Measurements from ENCODE around the gene SPTBN4. TPM values are rescaled to one million over a fixed set of nuclear protein-coding genes. Genes with fewer than 3 reads are reported as not detected.

The SPTBN4 gene
- total and polyA plus RNA-seq, 10 of the 15 experiments (the other 5 are each of a cell fraction or from before 2014, with no cell fraction given), result 0.04 to 1.1 (median 0.34) TPM; not detected in 1

- Histone ChIP-seq H3K9ac (ENCODE audit: control insufficient read depth, insufficient read depth, low read length) (no peak overlapping the region), H3K36me3 (ENCODE audit: control insufficient read depth in 2 of 2, insufficient read depth in 2 of 2, low read length in 1 of 2) (no peaks in the 10 kb centered on the region; a peak in 1 of 4 replicates), H3K79me2 (ENCODE audit: control insufficient read depth, insufficient read depth, low read length) (no peaks in the 10 kb centered on the region), H3K4me1 (ENCODE audit: control insufficient read depth, insufficient read depth, low read length) (0 out of 2 replicates have a peak, but pooled peaks cover 3% of the 10 kb centered on the region), H3K4me2 (ENCODE audit: control insufficient read depth, insufficient read depth) (no peak overlapping the region), H3K4me3 (no peak overlapping the region), H4K20me1 (ENCODE audit: control insufficient read depth, insufficient read depth) (no peaks in the 10 kb centered on the region), H3K27ac (ENCODE audit: control insufficient read depth, insufficient read depth) (no peak overlapping the region), H2AFZ (ENCODE audit: control insufficient read depth, low read depth, low read length) (no peak overlapping the region), H3K27me3 (replicated peaks in 1 of 2; ENCODE audit: control insufficient read depth in 2 of 2, insufficient read depth in 2 of 2, low read length in 1 of 2) (no peaks in the 10 kb centered on the region), H3K9me3 (replicated peaks; ENCODE audit: control insufficient read depth, insufficient read depth, low read length) (no peaks in the 10 kb centered on the region; the same call in 2 of the 3 replicates)
- BruUV-seq (replicated peaks), result no TSS peak
- CTCF ChIA-PET, result interaction anchor here (2.9 kb wide), 1 partner anchor 9 kb away, joined by 18 read pairs; no protein-coding TSS in a partner anchor
- in situ Hi-C loops (cut with MboI), result no loop called here
- peak; percentile 34; the same call in 2 of the 3 replicates for ATAC-seq
- FAIRE-seq, result no peak
- intact Hi-C loops (cut with micrococcal nuclease; ENCODE audit: unreplicated experiment), result no loop called here
- no peak for DNase-seq (ENCODE audit: low read depth, low spot score)
- WGBS (ENCODE audit: insufficient coverage, insufficient replicate concordance, low lambda C conversion rate, missing lambda C conversion rate), result 23% methylated on average over 7 of the region's 7 CpGs
- SMC1A ChIA-PET (ENCODE audit: uncharacterized antibody, unreplicated experiment), result interaction anchor here (1.7 kb wide), 1 partner anchor 9 kb away, joined by 5 read pairs; no protein-coding TSS in a partner anchor
- RAD21 ChIA-PET (ENCODE audit: unreplicated experiment), result no interaction called here
- TF ChIP-seq PAX8 (IDR thresholded peaks at IDR 0.05) (no peak), HDGF (IDR thresholded peaks at IDR 0.05) (no peak), SIX5 (IDR thresholded peaks at IDR 0.05; ENCODE audit: low read depth, low read length, severe bottlenecking) (no peak), TAF1 (IDR thresholded peaks at IDR 0.05; ENCODE audit: borderline replicate concordance, low read depth, low read length) (no peak), CHD2 (IDR thresholded peaks at IDR 0.05; ENCODE audit: borderline replicate concordance, low read depth, low read length) (no peak), ZNF622 (IDR thresholded peaks at IDR 0.05) (no peak), POLR2A (IDR thresholded peaks at IDR 0.05; ENCODE audit: low read depth, low read length) (no peak), CREB1 (IDR thresholded peaks at IDR 0.05; ENCODE audit: low read depth) (no peak), ZNF217 (IDR thresholded peaks at IDR 0.05) (no peak), SIN3A (IDR thresholded peaks at IDR 0.05; ENCODE audit: low read depth, low read length) (no peak)
- POLR2A ChIA-PET, result no interaction called here
These were observed 158.8 kb downstream of the SPTBN4 start for GRCh38 chr19:40625406-40626120.

Small RNA genes lying within 50 kb of the gene (small RNA-seq; reads per million reads assigned to genes)
- gene RF00017, result not detected

Other genes starting within 250 kb of the SPTBN4 start
Only the 7 nearest of the 14 such genes appear.
- 111 and 134 TPM in 2 replicates for gene PLD3, start 118.3 kb upstream of the SPTBN4 start, total RNA-seq (2014; rRNA removed)
- 37.3 and 40.1 TPM in 2 replicates for gene PLD3, start 118.3 kb upstream of the SPTBN4 start, total RNA-seq (2014; rRNA removed; fragmentation: Illumina TruSeq; extraction: Trizol)
- 113 and 118 TPM in 2 replicates for gene PLD3, start 118.3 kb upstream of the SPTBN4 start, total RNA-seq (2021)
- gene PLD3, start 118.3 kb upstream of the SPTBN4 start, polyA plus RNA-seq (2011; rRNA removed), result 15.4 and 36.4 TPM in 2 replicates
- 11.5 and 47.7 TPM in 2 replicates for gene PLD3, start 118.3 kb upstream of the SPTBN4 start, polyA plus RNA-seq (2014; fragmentation: Illumina TruSeq; extraction: Trizol)
- 1 to 10 TPM; 1.3 to 2.2 TPM for gene PLD3, start 118.3 kb upstream of the SPTBN4 start, polyA plus RNA-seq (2014; fragmentation: Nextera tagmentation; extraction: Ambion mirVana)
- 97.7 and 112 TPM in 2 replicates for gene PLD3, start 118.3 kb upstream of the SPTBN4 start, polyA plus RNA-seq (2014; rRNA removed)
- 100 to 1,000 TPM in 1 of 2 experiments, 10 to 100 TPM in 1; 99.6 to 110 TPM for gene PLD3, start 118.3 kb upstream of the SPTBN4 start, polyA plus RNA-seq (2016; fragmentation: Nextera tagmentation; extraction: Ambion mirVana)
- not detected in 2 replicates for gene HIPK4, start 76.8 kb upstream of the SPTBN4 start, total RNA-seq (2014; rRNA removed)
- not detected in 2 replicates for gene HIPK4, start 76.8 kb upstream of the SPTBN4 start, total RNA-seq (2014; rRNA removed; fragmentation: Illumina TruSeq; extraction: Trizol)
- gene HIPK4, start 76.8 kb upstream of the SPTBN4 start, total RNA-seq (2021), result 0.13 TPM in 1 of 2 replicates, not detected in the other
- not detected in 2 replicates for gene HIPK4, start 76.8 kb upstream of the SPTBN4 start, polyA plus RNA-seq (2011; rRNA removed)
- not detected in 2 replicates for gene HIPK4, start 76.8 kb upstream of the SPTBN4 start, polyA plus RNA-seq (2014; fragmentation: Illumina TruSeq; extraction: Trizol)
- not detected for gene HIPK4, start 76.8 kb upstream of the SPTBN4 start, polyA plus RNA-seq (2014; fragmentation: Nextera tagmentation; extraction: Ambion mirVana)
- not detected in 2 replicates for gene HIPK4, start 76.8 kb upstream of the SPTBN4 start, polyA plus RNA-seq (2014; rRNA removed)
- gene HIPK4, start 76.8 kb upstream of the SPTBN4 start, polyA plus RNA-seq (2016; fragmentation: Nextera tagmentation; extraction: Ambion mirVana), result under 1 TPM; 0.07 to 0.08 TPM
- 0.98 and 1.1 TPM in 2 replicates for gene PRX, start 53.6 kb upstream of the SPTBN4 start, total RNA-seq (2014; rRNA removed)
- 0.54 and 0.69 TPM in 2 replicates for gene PRX, start 53.6 kb upstream of the SPTBN4 start, total RNA-seq (2014; rRNA removed; fragmentation: Illumina TruSeq; extraction: Trizol)
- 1.2 and 1.3 TPM in 2 replicates for gene PRX, start 53.6 kb upstream of the SPTBN4 start, total RNA-seq (2021)
- 0.45 and 0.71 TPM in 2 replicates for gene PRX, start 53.6 kb upstream of the SPTBN4 start, polyA plus RNA-seq (2011; rRNA removed)
- gene PRX, start 53.6 kb upstream of the SPTBN4 start, polyA plus RNA-seq (2014; fragmentation: Illumina TruSeq; extraction: Trizol), result 0.27 and 0.50 TPM in 2 replicates
- gene PRX, start 53.6 kb upstream of the SPTBN4 start, polyA plus RNA-seq (2014; fragmentation: Nextera tagmentation; extraction: Ambion mirVana), result under 1 TPM in 1 of 2 experiments, not detected in 1; 0.02 TPM
- 1.1 and 1.4 TPM in 2 replicates for gene PRX, start 53.6 kb upstream of the SPTBN4 start, polyA plus RNA-seq (2014; rRNA removed)
- under 1 TPM; 0.12 to 0.29 TPM for gene PRX, start 53.6 kb upstream of the SPTBN4 start, polyA plus RNA-seq (2016; fragmentation: Nextera tagmentation; extraction: Ambion mirVana)
- 12.2 and 12.9 TPM in 2 replicates for gene SERTAD1, start 41.0 kb upstream of the SPTBN4 start, total RNA-seq (2014; rRNA removed)
- 4.0 and 4.5 TPM in 2 replicates for gene SERTAD1, start 41.0 kb upstream of the SPTBN4 start, total RNA-seq (2014; rRNA removed; fragmentation: Illumina TruSeq; extraction: Trizol)
- 10.4 and 10.7 TPM in 2 replicates for gene SERTAD1, start 41.0 kb upstream of the SPTBN4 start, total RNA-seq (2021)
- 3.8 and 6.5 TPM in 2 replicates for gene SERTAD1, start 41.0 kb upstream of the SPTBN4 start, polyA plus RNA-seq (2011; rRNA removed)
- gene SERTAD1, start 41.0 kb upstream of the SPTBN4 start, polyA plus RNA-seq (2014; fragmentation: Illumina TruSeq; extraction: Trizol), result 0.89 and 2.6 TPM in 2 replicates
- 1 to 10 TPM in 1 of 2 experiments, under 1 TPM in 1; 0.23 to 1.6 TPM for gene SERTAD1, start 41.0 kb upstream of the SPTBN4 start, polyA plus RNA-seq (2014; fragmentation: Nextera tagmentation; extraction: Ambion mirVana)
- gene SERTAD1, start 41.0 kb upstream of the SPTBN4 start, polyA plus RNA-seq (2014; rRNA removed), result 9.5 and 12.9 TPM in 2 replicates
- gene SERTAD1, start 41.0 kb upstream of the SPTBN4 start, polyA plus RNA-seq (2016; fragmentation: Nextera tagmentation; extraction: Ambion mirVana), result 10 to 100 TPM; 12.5 to 14.2 TPM
- 14.4 and 16.7 TPM in 2 replicates for gene SERTAD3, start 22.7 kb upstream of the SPTBN4 start, total RNA-seq (2014; rRNA removed)
- gene SERTAD3, start 22.7 kb upstream of the SPTBN4 start, total RNA-seq (2014; rRNA removed; fragmentation: Illumina TruSeq; extraction: Trizol), result 12.4 and 13.6 TPM in 2 replicates
- 19.3 and 22.4 TPM in 2 replicates for gene SERTAD3, start 22.7 kb upstream of the SPTBN4 start, total RNA-seq (2021)
- gene SERTAD3, start 22.7 kb upstream of the SPTBN4 start, polyA plus RNA-seq (2011; rRNA removed), result 10.0 and 12.9 TPM in 2 replicates
- 7.4 and 9.5 TPM in 2 replicates for gene SERTAD3, start 22.7 kb upstream of the SPTBN4 start, polyA plus RNA-seq (2014; fragmentation: Illumina TruSeq; extraction: Trizol)
- 1 to 10 TPM; 4.2 to 8.4 TPM for gene SERTAD3, start 22.7 kb upstream of the SPTBN4 start, polyA plus RNA-seq (2014; fragmentation: Nextera tagmentation; extraction: Ambion mirVana)
- 13.8 and 16.2 TPM in 2 replicates for gene SERTAD3, start 22.7 kb upstream of the SPTBN4 start, polyA plus RNA-seq (2014; rRNA removed)
- gene SERTAD3, start 22.7 kb upstream of the SPTBN4 start, polyA plus RNA-seq (2016; fragmentation: Nextera tagmentation; extraction: Ambion mirVana), result 10 to 100 TPM; 13.9 to 17.4 TPM
- 47.5 and 48.3 TPM in 2 replicates for gene BLVRB, start 1.3 kb upstream of the SPTBN4 start, total RNA-seq (2014; rRNA removed)
- gene BLVRB, start 1.3 kb upstream of the SPTBN4 start, total RNA-seq (2014; rRNA removed; fragmentation: Illumina TruSeq; extraction: Trizol), result 21.2 and 21.7 TPM in 2 replicates
- 30.0 and 31.6 TPM in 2 replicates for gene BLVRB, start 1.3 kb upstream of the SPTBN4 start, total RNA-seq (2021)
- gene BLVRB, start 1.3 kb upstream of the SPTBN4 start, polyA plus RNA-seq (2011; rRNA removed), result 10.9 and 23.9 TPM in 2 replicates
- gene BLVRB, start 1.3 kb upstream of the SPTBN4 start, polyA plus RNA-seq (2014; fragmentation: Illumina TruSeq; extraction: Trizol), result 2.5 and 11.3 TPM in 2 replicates
- 10 to 100 TPM in 1 of 2 experiments, 1 to 10 TPM in 1; 6.3 to 16.3 TPM for gene BLVRB, start 1.3 kb upstream of the SPTBN4 start, polyA plus RNA-seq (2014; fragmentation: Nextera tagmentation; extraction: Ambion mirVana)
- 53.3 and 58.1 TPM in 2 replicates for gene BLVRB, start 1.3 kb upstream of the SPTBN4 start, polyA plus RNA-seq (2014; rRNA removed)
- gene BLVRB, start 1.3 kb upstream of the SPTBN4 start, polyA plus RNA-seq (2016; fragmentation: Nextera tagmentation; extraction: Ambion mirVana), result 10 to 100 TPM; 38.9 to 42.7 TPM
- 60.8 and 79.0 TPM in 2 replicates for gene SHKBP1, start 109.9 kb downstream of the SPTBN4 start, total RNA-seq (2014; rRNA removed)
- 22.9 and 26.0 TPM in 2 replicates for gene SHKBP1, start 109.9 kb downstream of the SPTBN4 start, total RNA-seq (2014; rRNA removed; fragmentation: Illumina TruSeq; extraction: Trizol)
- gene SHKBP1, start 109.9 kb downstream of the SPTBN4 start, total RNA-seq (2021), result 111 and 115 TPM in 2 replicates
- 17.5 and 38.8 TPM in 2 replicates for gene SHKBP1, start 109.9 kb downstream of the SPTBN4 start, polyA plus RNA-seq (2011; rRNA removed)
- gene SHKBP1, start 109.9 kb downstream of the SPTBN4 start, polyA plus RNA-seq (2014; fragmentation: Illumina TruSeq; extraction: Trizol), result 30.6 and 55.0 TPM in 2 replicates
- 10 to 100 TPM in 1 of 2 experiments, 1 to 10 TPM in 1; 2.3 to 15.1 TPM for gene SHKBP1, start 109.9 kb downstream of the SPTBN4 start, polyA plus RNA-seq (2014; fragmentation: Nextera tagmentation; extraction: Ambion mirVana)
- 96.3 and 111 TPM in 2 replicates for gene SHKBP1, start 109.9 kb downstream of the SPTBN4 start, polyA plus RNA-seq (2014; rRNA removed)
- gene SHKBP1, start 109.9 kb downstream of the SPTBN4 start, polyA plus RNA-seq (2016; fragmentation: Nextera tagmentation; extraction: Ambion mirVana), result 100 to 1,000 TPM; 112 to 123 TPM